Astrocyte (in vitro differentiated cells and primary cell): ENCODE measurements around the gene PLA2G12A. TPM values are rescaled to one million over a fixed set of nuclear protein-coding genes. Genes with fewer than 3 reads are reported as not detected.

ENCODE experiments used
- total RNA-seq: library from RNA; stranded (reverse); gene quantifications from 2 replicates; pipeline ENCODE4 v1.2.1, GENCODE V29; 2021

PLA2G12A gene
- total RNA-seq, 1 donor from 2014 or later, result 22.5 TPM

Other genes starting within 250 kb of the PLA2G12A start
- 11.2 and 12.6 TPM in 2 replicates for gene MCUB, start 169.8 kb downstream of the PLA2G12A start, total RNA-seq
- gene CASP6, start 26.6 kb downstream of the PLA2G12A start, total RNA-seq, result 20.6 and 25.2 TPM in 2 replicates
- gene CFI, start 71.9 kb upstream of the PLA2G12A start, total RNA-seq, result not detected in 2 replicates
- 20.5 and 26.5 TPM in 2 replicates for gene GAR1, start 85.7 kb upstream of the PLA2G12A start, total RNA-seq
- 0.25 TPM in 1 of 2 replicates, not detected in the other for gene RRH, start 97.9 kb upstream of the PLA2G12A start, total RNA-seq
- 0.11 TPM in 1 of 2 replicates, not detected in the other for gene LRIT3, start 118.0 kb upstream of the PLA2G12A start, total RNA-seq
- gene EGF, start 182.8 kb upstream of the PLA2G12A start, total RNA-seq, result 22.9 and 25.1 TPM in 2 replicates